22Rv1 (cell line): ENCODE data around the gene IGSF9B.

Experiments
- H3K27ac ChIP-seq: fragments of 450-650 bp; 2 replicates; pipeline ENCODE4 v1.5.1; 2017
- ZFX ChIP-seq: fragments of 450-650 bp; IDR thresholded peaks from 2 replicates; pipeline ENCODE4 v1.6.1; 2017; ENCODE audit warnings: antibody characterized with exemption, borderline replicate concordance
- TF ChIP-seq, protein P1 (sequence below): fragments of 450-650 bp; IDR thresholded peaks from 2 replicates; pipeline ENCODE4 v1.5.1; 2017; ENCODE audit warnings: mild to moderate bottlenecking

Gene IGSF9B

DNA sequence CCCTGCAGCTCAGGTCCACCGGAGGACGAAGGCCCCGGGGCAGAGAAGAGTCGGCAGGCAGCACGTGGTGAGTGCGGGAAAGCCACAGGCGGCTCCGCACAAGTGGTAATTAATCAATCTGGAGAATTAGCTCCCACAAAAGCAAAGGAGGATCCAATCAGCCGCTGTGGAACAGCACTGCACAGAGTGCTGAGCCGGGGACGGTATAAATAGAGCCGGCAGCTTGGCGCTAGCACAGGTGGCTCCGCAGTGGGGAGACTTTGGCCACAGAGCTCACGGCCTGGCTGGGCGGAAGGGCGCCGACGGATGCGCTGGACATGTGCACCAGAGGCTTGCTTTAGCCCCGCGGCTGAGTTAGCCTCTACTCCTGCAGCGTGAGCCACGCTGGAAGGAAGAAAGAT is 48.9 kb downstream of the IGSF9B start:
- no peak overlapping the region for H3K27ac ChIP-seq
- TF ChIP-seq ZFX, result no peak
- TF ChIP-seq, protein P1, sequence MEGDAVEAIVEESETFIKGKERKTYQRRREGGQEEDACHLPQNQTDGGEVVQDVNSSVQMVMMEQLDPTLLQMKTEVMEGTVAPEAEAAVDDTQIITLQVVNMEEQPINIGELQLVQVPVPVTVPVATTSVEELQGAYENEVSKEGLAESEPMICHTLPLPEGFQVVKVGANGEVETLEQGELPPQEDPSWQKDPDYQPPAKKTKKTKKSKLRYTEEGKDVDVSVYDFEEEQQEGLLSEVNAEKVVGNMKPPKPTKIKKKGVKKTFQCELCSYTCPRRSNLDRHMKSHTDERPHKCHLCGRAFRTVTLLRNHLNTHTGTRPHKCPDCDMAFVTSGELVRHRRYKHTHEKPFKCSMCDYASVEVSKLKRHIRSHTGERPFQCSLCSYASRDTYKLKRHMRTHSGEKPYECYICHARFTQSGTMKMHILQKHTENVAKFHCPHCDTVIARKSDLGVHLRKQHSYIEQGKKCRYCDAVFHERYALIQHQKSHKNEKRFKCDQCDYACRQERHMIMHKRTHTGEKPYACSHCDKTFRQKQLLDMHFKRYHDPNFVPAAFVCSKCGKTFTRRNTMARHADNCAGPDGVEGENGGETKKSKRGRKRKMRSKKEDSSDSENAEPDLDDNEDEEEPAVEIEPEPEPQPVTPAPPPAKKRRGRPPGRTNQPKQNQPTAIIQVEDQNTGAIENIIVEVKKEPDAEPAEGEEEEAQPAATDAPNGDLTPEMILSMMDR, result no peak

DNA sequence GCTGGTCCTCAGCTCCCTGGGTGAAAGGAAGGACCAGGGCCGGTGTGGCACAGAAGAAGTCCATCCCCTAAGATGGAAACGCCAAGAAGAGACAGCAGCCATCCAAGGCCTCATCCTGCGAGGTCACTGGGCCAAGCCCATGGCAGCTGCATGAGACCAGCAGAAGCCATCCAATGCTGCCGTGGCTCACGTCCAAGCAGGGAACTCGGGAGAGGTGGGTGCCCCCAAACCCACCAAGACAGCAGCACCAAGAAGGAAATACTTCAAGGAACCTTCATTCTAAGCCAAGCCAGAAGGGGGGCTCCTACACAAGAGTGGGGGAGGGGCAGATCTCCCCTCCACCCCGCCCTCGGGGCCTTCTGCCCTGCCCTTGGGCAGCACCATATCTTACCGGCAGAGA is 49.6 kb downstream of the IGSF9B start:
- TF ChIP-seq, protein P1, result no peak
- TF ChIP-seq ZFX, result no peak
- H3K27ac ChIP-seq, result no peak overlapping the region

DNA sequence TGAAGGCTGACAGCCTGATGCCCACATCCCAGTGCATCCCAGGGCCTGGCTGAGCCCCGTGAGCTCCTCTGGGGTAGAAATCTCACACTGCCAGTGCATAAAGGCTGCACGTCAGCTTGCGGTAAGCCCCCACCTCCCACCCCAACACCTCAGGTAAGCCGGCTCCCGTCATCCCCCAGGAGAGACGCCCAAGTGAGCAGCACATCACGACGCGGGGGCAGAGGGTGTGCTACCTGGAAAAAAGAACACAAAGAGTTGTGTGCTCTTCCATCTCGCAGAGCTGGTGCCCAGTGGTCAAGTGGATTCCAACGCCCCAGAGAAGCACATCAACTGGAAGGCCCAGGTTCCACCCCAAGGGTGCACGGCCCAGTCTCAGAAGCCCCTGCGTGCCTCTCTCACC is 50.0 kb downstream of the IGSF9B start:
- TF ChIP-seq, protein P1, result no peak
- TF ChIP-seq ZFX, result no peak
- H3K27ac ChIP-seq, result no peak overlapping the region

- H3K27ac ChIP-seq, result no peak overlapping the region
- TF ChIP-seq, protein P1, result no peak
Measured at GRCh38 chr11:133906241-133906640, 50.5 kb downstream of the IGSF9B start.

- TF ChIP-seq, protein P1, result no peak
- no peak overlapping the region for H3K27ac ChIP-seq
Measured at GRCh38 chr11:133905677-133906156, 51.1 kb downstream of the IGSF9B start.

GRCh38 chr11:133904818-133905515 is 51.8 kb downstream of the IGSF9B start:
- no peak overlapping the region for H3K27ac ChIP-seq
- TF ChIP-seq, protein P1, result no peak

DNA sequence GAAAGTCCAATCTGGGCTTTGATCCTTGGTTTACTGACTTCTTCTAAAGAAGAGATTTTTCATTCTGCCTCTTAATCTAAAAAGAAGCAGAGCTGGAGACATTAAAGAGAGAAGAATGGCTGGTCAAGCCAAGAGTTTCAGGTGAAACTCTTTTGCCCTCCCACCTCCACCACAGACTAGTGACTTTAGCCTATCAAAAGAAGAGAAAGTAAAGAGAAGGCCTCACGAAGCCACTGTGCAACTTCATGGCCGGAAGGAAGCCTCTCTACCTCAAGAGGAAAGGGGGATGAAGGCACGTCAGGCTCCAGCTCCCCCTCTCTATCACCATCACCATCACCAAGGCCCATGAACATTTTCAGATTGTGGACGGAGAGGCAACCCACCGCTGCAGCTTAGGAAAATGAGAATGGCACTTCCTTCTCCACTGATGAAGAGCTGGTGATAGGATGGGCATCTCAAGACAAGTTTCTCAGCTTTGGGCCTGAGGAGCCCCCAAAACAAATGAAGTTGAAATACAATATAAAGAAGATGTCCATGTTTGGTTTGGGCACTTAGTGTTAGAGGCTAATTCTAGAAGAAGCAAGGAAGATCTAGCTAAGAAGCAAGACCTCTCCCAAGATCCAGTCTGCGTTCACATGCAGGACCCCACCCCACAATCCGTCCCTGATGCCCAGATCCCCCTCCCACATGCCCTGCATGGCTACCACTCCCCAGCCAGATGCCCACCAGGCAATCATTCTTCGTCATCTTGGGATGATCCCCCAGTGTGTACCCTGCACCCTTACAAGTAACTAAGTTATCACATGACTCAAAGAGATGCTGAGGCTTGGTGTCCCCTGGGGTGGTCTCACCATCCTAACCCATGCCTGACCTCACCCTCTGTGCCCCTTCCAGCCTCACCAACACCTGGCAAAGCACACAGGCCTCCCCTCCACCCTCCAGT is 52.6 kb downstream of the IGSF9B start:
- H3K27ac ChIP-seq, result no peak overlapping the region
- TF ChIP-seq ZFX, result no peak
- TF ChIP-seq, protein P1, result no peak
